Keratinocyte (primary cell): ENCODE results near the gene ARHGDIB. TPM values are rescaled to one million over a fixed set of nuclear protein-coding genes. Genes with fewer than 3 reads are reported as not detected.

Experiments used
- DNase-seq: peaks from one replicate; pipeline ENCODE4 v3.0.0-alpha.2; 2011; ENCODE audit warnings: low read depth, missing footprints, low spot score
- FAIRE-seq: peaks from 2 replicates; lab custom pipeline; 2011; peaks lifted over from hg19 to GRCh38; lab: Jason Lieb, UNC
- H2AFZ ChIP-seq: 2 replicates; pipeline ENCODE4 v1.6.0; 2012; ENCODE audit warnings: low read length, control low read depth, inconsistent platforms; ENCODE audit not compliant: control insufficient read depth
- H3K27ac ChIP-seq: 2 replicates; pipeline ENCODE4 v1.5.1; 2011; ENCODE audit warnings: low read length; ENCODE audit not compliant: control insufficient read depth, insufficient read depth
- H3K27me3 ChIP-seq: 3 replicates; pipeline ENCODE4 v1.6.0; 2011; ENCODE audit warnings: low read length; ENCODE audit not compliant: control insufficient read depth, insufficient read depth; ENCODE audit errors: extremely low read depth
- H3K36me3 ChIP-seq, 2 experiments: 2 replicates in 1 of 2; 3 replicates in 1 of 2; pipeline ENCODE4 v1.5.1; 2011; ENCODE audit warnings: low read length in 2 of 2, mild to moderate bottlenecking in 1 of 2; ENCODE audit not compliant: control insufficient read depth in 2 of 2, insufficient read depth in 2 of 2; ENCODE audit errors: extremely low read depth in 1 of 2
- H3K4me1 ChIP-seq: 3 replicates; pipeline ENCODE4 v1.5.1; 2011; ENCODE audit warnings: low read length; ENCODE audit not compliant: control insufficient read depth, insufficient read depth; ENCODE audit errors: extremely low read depth
- H3K4me2 ChIP-seq: 3 replicates; pipeline ENCODE4 v1.6.0; 2011; ENCODE audit warnings: low read depth, low read length; ENCODE audit not compliant: control insufficient read depth, insufficient read depth; ENCODE audit errors: extremely low read depth
- H3K4me3 ChIP-seq, 3 experiments: fragments of 200-600 bp in 1 of 3; sonication (generic) in 1 of 3; 2 replicates in 2 of 3; 3 replicates in 1 of 3; pipeline ENCODE4 v1.5.1; 2011 to 2016; ENCODE audit warnings: low read length in 3 of 3, mild to moderate bottlenecking in 3 of 3, control low read depth in 2 of 3, inconsistent platforms in 1 of 3, low read depth in 1 of 3, mixed read lengths in 1 of 3, mixed run types in 1 of 3, moderate library complexity in 1 of 3; ENCODE audit not compliant: control insufficient read depth in 2 of 3, insufficient read depth in 2 of 3; ENCODE audit errors: extremely low read depth in 1 of 3
- H3K79me2 ChIP-seq: 2 replicates; pipeline ENCODE4 v1.6.0; 2012; ENCODE audit warnings: low read length; ENCODE audit not compliant: control insufficient read depth, insufficient read depth
- H3K9ac ChIP-seq: 3 replicates; pipeline ENCODE4 v1.6.0; 2011; ENCODE audit warnings: low read length; ENCODE audit not compliant: control insufficient read depth, insufficient read depth; ENCODE audit errors: extremely low read depth
- H3K9me1 ChIP-seq: 3 replicates; pipeline ENCODE4 v1.6.0; 2011; ENCODE audit warnings: low read length; ENCODE audit not compliant: control insufficient read depth, insufficient read depth; ENCODE audit errors: extremely low read depth
- H3K9me3 ChIP-seq: 2 replicates; pipeline ENCODE4 v1.5.1; 2012; ENCODE audit warnings: low read depth, low read length; ENCODE audit not compliant: control insufficient read depth
- H4K20me1 ChIP-seq: 3 replicates; pipeline ENCODE4 v1.6.0; 2011; ENCODE audit warnings: low read length; ENCODE audit not compliant: control insufficient read depth, insufficient read depth; ENCODE audit errors: extremely low read depth
- EZH2 ChIP-seq: IDR thresholded peaks from one replicate; pipeline ENCODE4 v1.6.1; 2012; ENCODE audit warnings: inconsistent platforms, mild to moderate bottlenecking, low read length, moderate library complexity
- dilution Hi-C: fragments of 300-500 bp; cut with MboI; formaldehyde crosslinking; loops from one replicate; pipeline ENCODE4 v1.7.0; 2020; ENCODE audit warnings: low sequenced_read_pairs; ENCODE audit not compliant: extremely low pct_ligation_motif_present
- polyA plus RNA-seq, 5 experiments: library from polyadenylated mRNA; depleted of rRNA in 3 of 5; stranded (reverse) in 3 of 5; stranded (forward) in 1 of 5; unstranded in 1 of 5; fragments of >200 nt; gene quantifications; 1 replicate in 1 of 5; 2 replicates in 3 of 5; 3 replicates in 1 of 5; pipeline versions ENCODE4 v1.2.1 to v1.2.3, GENCODE V29; 2011 to 2012; ENCODE audit warnings: missing spikeins in 2 of 5, low read depth in 1 of 5, low replicate concordance in 1 of 5
- TF ChIP-seq, protein P1 (sequence below), 3 experiments: IDR thresholded peaks in 1 of 3; conservative IDR thresholded peaks in 1 of 3; optimal IDR thresholded peaks in 1 of 3; 2 replicates in 2 of 3; 3 replicates in 1 of 3; pipeline versions ENCODE3 to v1.5.1; 2011; ENCODE audit warnings: low read length in 3 of 3, mild to moderate bottlenecking in 3 of 3, moderate library complexity in 2 of 3, control low read depth in 1 of 3, inconsistent platforms in 1 of 3; ENCODE audit not compliant: insufficient read depth in 2 of 3; ENCODE audit errors: extremely low read depth in 1 of 3

Gene ARHGDIB
- polyA plus RNA-seq, 1 donor (not counting 4 experiments of a cell fraction or from before 2014, with no cell fraction given), result 164 TPM

DNA sequence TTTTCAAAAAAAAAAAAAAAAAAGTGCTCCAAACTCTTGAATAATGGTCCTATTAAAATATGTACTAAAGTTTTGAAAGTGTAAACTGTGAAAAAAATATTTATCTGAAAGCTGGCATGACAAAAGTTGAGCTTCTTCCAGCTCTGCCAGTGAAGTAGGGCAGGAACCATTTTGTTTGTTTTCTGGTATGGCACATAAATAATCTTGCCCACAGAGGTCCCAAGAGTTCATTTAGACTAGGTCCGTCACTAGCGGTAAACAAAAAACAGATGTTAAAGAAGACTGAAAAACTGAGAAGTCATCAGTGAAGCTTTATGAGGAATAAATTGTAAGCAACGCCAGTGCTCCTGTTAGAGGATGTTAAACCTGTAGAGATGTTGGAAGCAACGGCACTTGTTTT is 30.0 kb downstream of the ARHGDIB start:
- Histone ChIP-seq H3K9me3 (no peaks in the 10 kb centered on the region), H4K20me1 (no peaks in the 10 kb centered on the region), H2AFZ (no peak overlapping the region), H3K9me1 (no peaks in the 10 kb centered on the region), H3K4me2 (no peak overlapping the region), H3K27me3 (no peaks in the 10 kb centered on the region), H3K9ac (no peak overlapping the region), H3K4me1 (peaks cover 13% of the 10 kb centered on the region), H3K4me3 (no peak overlapping the region), H3K27ac (no peak overlapping the region), H3K36me3 (no peaks in the 10 kb centered on the region), H3K79me2 (no peaks in the 10 kb centered on the region)
- no peak for DNase-seq
- FAIRE-seq, result no peak
- dilution Hi-C loops, result no loop called here
- TF ChIP-seq, protein P1, sequence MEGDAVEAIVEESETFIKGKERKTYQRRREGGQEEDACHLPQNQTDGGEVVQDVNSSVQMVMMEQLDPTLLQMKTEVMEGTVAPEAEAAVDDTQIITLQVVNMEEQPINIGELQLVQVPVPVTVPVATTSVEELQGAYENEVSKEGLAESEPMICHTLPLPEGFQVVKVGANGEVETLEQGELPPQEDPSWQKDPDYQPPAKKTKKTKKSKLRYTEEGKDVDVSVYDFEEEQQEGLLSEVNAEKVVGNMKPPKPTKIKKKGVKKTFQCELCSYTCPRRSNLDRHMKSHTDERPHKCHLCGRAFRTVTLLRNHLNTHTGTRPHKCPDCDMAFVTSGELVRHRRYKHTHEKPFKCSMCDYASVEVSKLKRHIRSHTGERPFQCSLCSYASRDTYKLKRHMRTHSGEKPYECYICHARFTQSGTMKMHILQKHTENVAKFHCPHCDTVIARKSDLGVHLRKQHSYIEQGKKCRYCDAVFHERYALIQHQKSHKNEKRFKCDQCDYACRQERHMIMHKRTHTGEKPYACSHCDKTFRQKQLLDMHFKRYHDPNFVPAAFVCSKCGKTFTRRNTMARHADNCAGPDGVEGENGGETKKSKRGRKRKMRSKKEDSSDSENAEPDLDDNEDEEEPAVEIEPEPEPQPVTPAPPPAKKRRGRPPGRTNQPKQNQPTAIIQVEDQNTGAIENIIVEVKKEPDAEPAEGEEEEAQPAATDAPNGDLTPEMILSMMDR (optimal IDR thresholded peaks at IDR 0.05 in 1 of 3, IDR thresholded peaks at IDR 0.05 in 1 of 3, conservative IDR thresholded peaks at IDR 0.05 in 1 of 3; ENCODE audit: extremely low read depth in 1 of 3, insufficient read depth in 2 of 3, low read length in 3 of 3), result no peak

GRCh38 chr12:14930299-14930698 is 31.1 kb downstream of the ARHGDIB start:
- Histone ChIP-seq H3K9ac (no peak overlapping the region), H3K9me3 (no peaks in the 10 kb centered on the region), H3K79me2 (no peaks in the 10 kb centered on the region), H3K4me3 (no peak overlapping the region), H3K4me1 (peaks cover 13% of the 10 kb centered on the region), H3K27me3 (no peaks in the 10 kb centered on the region), H4K20me1 (no peaks in the 10 kb centered on the region), H3K4me2 (no peak overlapping the region), H3K36me3 (no peaks in the 10 kb centered on the region), H3K9me1 (no peaks in the 10 kb centered on the region), H3K27ac (no peak overlapping the region), H2AFZ (no peak overlapping the region)
- no peak for TF ChIP-seq EZH2
- TF ChIP-seq, protein P1 (optimal IDR thresholded peaks at IDR 0.05 in 1 of 3, IDR thresholded peaks at IDR 0.05 in 1 of 3, conservative IDR thresholded peaks at IDR 0.05 in 1 of 3; ENCODE audit: extremely low read depth in 1 of 3, insufficient read depth in 2 of 3, low read length in 3 of 3), result no peak
- DNase-seq (no peak), FAIRE-seq (no peak)
- dilution Hi-C loops, result no loop called here
